HepG2 (cell line): Measurements from ENCODE around the gene GLTPD2. TPM values are rescaled to one million over a fixed set of nuclear protein-coding genes. Genes with fewer than 3 reads are reported as not detected.

Source experiments
- EZH2 ChIP-seq: conservative IDR thresholded peaks from 2 replicates; pipeline ENCODE4 v1.6.1; 2012; ENCODE audit warnings: mild to moderate bottlenecking, low read depth, low read length, moderate library complexity
- HOXD1 ChIP-seq: sonication (generic); formaldehyde crosslinking; IDR thresholded peaks from 2 replicates; pipeline ENCODE4 v1.5.0; 2020; ENCODE audit warnings: missing genetic modification reagents
- MBD4 ChIP-seq: IDR thresholded peaks from 2 replicates; pipeline ENCODE4 v1.6.1; 2012; ENCODE audit warnings: low read length, inconsistent platforms, borderline replicate concordance
- NFAT5 ChIP-seq: sonication (generic); formaldehyde crosslinking; IDR thresholded peaks from 2 replicates; pipeline ENCODE4 v1.4.0; 2020; ENCODE audit warnings: missing genetic modification reagents
- NFE2 ChIP-seq: sonication (generic); formaldehyde crosslinking; IDR thresholded peaks from 2 replicates; pipeline ENCODE4 v1.4.0; 2020; ENCODE audit warnings: missing genetic modification reagents
- NFE2L1 ChIP-seq: sonication (generic); formaldehyde crosslinking; IDR thresholded peaks from 2 replicates; pipeline ENCODE4 v1.4.0; 2020; ENCODE audit warnings: missing genetic modification reagents, mild to moderate bottlenecking, borderline replicate concordance
- TAF15 ChIP-seq: fragments of 200-400 bp; formaldehyde crosslinking; IDR thresholded peaks from one replicate; pipeline ENCODE4 v1.6.1; 2018; ENCODE audit warnings: mild to moderate bottlenecking, low read depth, low read length; ENCODE audit not compliant: poor library complexity, severe bottlenecking
- ZBTB14 ChIP-seq: sonication (generic); formaldehyde crosslinking; IDR thresholded peaks from 2 replicates; pipeline ENCODE4 v1.4.0; 2020; ENCODE audit warnings: missing genetic modification reagents
- ZMYM3 ChIP-seq: sonication (generic); formaldehyde crosslinking; IDR thresholded peaks from 2 replicates; pipeline ENCODE4 v1.5.1; 2020; ENCODE audit warnings: mild to moderate bottlenecking, missing genetic modification reagents
- ZNF407 ChIP-seq: sonication (generic); formaldehyde crosslinking; IDR thresholded peaks from one replicate; pipeline ENCODE4 v1.5.1; 2020; ENCODE audit warnings: mild to moderate bottlenecking, missing genetic modification reagents; ENCODE audit errors: not compliant biosample characterization
- ZNF414 ChIP-seq: sonication (generic); formaldehyde crosslinking; IDR thresholded peaks from 2 replicates; pipeline ENCODE4 v1.5.0; 2020; ENCODE audit warnings: missing genetic modification reagents
- ZNF484 ChIP-seq: sonication (generic); formaldehyde crosslinking; IDR thresholded peaks from 2 replicates; pipeline ENCODE4 v1.5.1; 2020; ENCODE audit warnings: mild to moderate bottlenecking, low read depth, missing genetic modification reagents, borderline replicate concordance
- polyA plus RNA-seq, 8 experiments: library from polyadenylated mRNA; depleted of rRNA in 3 of 8; stranded (reverse) in 7 of 8; unstranded in 1 of 8; fragments of >200 nt; fragmentation: Illumina TruSeq in 4 of 8; extraction: Trizol in 4 of 8; gene quantifications; 2 replicates each; pipeline versions ENCODE4 v1.2.1 to v1.2.3, GENCODE V29; 2011 to 2016; ENCODE audit warnings: low read depth in 4 of 8, missing spikeins in 1 of 8, mixed read lengths in 1 of 8; ENCODE audit not compliant: insufficient read depth in 1 of 8
- total RNA-seq, 5 experiments: library from RNA; depleted of rRNA; stranded (reverse); fragments of >200 nt; fragmentation: Illumina TruSeq; extraction: Trizol; gene quantifications; 2 replicates each; pipeline ENCODE4 v1.2.3, GENCODE V29; 2016; ENCODE audit warnings: low read depth in 1 of 5

The GLTPD2 gene
- total and polyA plus RNA-seq, 2 of the 13 experiments (the other 11 are each of a cell fraction or from before 2014, with no cell fraction given), result 7.5 to 12.9 TPM

GRCh38 chr17:4833178-4833940 lies 44.6 kb downstream of the GLTPD2 start, which contains the start of gene MINK1 (continued):
- TF ChIP-seq ZNF407 (no peak), NFAT5 (CRISPR knock-in tag) (peak; percentile 41; the same call in 1 of the 2 replicates), NFE2 (CRISPR knock-in tag) (no peak), HOXD1 (peak; percentile 61; the same call in 1 of the 2 replicates), NFE2L1 (CRISPR knock-in tag) (no peak), TAF15 (no peak), MBD4 (no peak), ZNF484 (CRISPR knock-in tag) (no peak), EZH2 (no peak), ZNF414 (CRISPR knock-in tag) (no peak), ZBTB14 (peak; percentile 88), ZMYM3 (no peak)
